Tibial nerve (tissue), 4 donors: Measurements from ENCODE around the gene FBH1.

Source experiments
- EP300 ChIP-seq, 2 donors: sonication (generic); formaldehyde crosslinking; IDR thresholded peaks; one replicate each; pipeline ENCODE4 v1.6.1; 2017; ENCODE audit warnings: antibody characterized with exemption in 2 of 2, mild to moderate bottlenecking in 1 of 2
- POLR2A ChIP-seq, 2 donors: fragments of 450-650 bp; IDR thresholded peaks; one replicate each; pipeline ENCODE4 v1.6.1; 2017; ENCODE audit warnings: antibody characterized with exemption in 2 of 2, mild to moderate bottlenecking in 2 of 2, moderate library complexity in 2 of 2
- TF ChIP-seq, protein P1 (sequence below), 5 experiments: fragments of 200-600 bp in 3 of 5; fragments of 450-650 bp in 2 of 5; sonication (generic) in 3 of 5; IDR thresholded peaks; one replicate each; pipeline ENCODE4 v1.5.1; 2016 to 2019; ENCODE audit warnings: antibody characterized with exemption in 5 of 5, mild to moderate bottlenecking in 3 of 5, moderate library complexity in 2 of 5

DNA sequence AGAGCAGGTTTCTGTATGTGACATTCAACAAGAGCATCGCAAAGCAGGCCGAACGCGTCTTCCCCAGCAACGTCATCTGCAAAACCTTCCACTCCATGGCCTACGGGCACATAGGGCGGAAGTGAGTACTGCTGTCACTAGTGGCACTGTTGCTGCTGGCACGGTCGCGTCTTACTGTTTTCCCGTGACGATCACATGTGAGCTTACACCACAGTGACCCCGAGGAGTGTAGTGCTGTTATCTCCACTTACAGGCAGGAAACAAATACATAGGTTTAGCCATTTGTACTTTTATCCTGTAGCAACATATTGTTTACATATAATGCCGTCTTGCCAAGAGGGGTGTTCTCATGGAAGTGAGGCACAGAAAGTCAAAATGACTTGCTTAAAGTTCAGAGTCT lies 25.4 kb downstream of the FBH1 start:
- TF ChIP-seq, protein P1, sequence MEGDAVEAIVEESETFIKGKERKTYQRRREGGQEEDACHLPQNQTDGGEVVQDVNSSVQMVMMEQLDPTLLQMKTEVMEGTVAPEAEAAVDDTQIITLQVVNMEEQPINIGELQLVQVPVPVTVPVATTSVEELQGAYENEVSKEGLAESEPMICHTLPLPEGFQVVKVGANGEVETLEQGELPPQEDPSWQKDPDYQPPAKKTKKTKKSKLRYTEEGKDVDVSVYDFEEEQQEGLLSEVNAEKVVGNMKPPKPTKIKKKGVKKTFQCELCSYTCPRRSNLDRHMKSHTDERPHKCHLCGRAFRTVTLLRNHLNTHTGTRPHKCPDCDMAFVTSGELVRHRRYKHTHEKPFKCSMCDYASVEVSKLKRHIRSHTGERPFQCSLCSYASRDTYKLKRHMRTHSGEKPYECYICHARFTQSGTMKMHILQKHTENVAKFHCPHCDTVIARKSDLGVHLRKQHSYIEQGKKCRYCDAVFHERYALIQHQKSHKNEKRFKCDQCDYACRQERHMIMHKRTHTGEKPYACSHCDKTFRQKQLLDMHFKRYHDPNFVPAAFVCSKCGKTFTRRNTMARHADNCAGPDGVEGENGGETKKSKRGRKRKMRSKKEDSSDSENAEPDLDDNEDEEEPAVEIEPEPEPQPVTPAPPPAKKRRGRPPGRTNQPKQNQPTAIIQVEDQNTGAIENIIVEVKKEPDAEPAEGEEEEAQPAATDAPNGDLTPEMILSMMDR (IDR thresholded peaks at IDR 0.05), result no peak
- TF ChIP-seq EP300 (IDR thresholded peaks at IDR 0.05), result no peak
- no peak for TF ChIP-seq POLR2A (IDR thresholded peaks at IDR 0.05)
